Activated T-helper 17 cell treated with anti-CD3 and anti-CD28 coated beads, Interleukin-2, amount 50 U/mL, for 72 hours (primary cell): Measurements from ENCODE around the gene PAQR6. TPM values are rescaled to one million over a fixed set of nuclear protein-coding genes. Genes with fewer than 3 reads are reported as not detected.
A peak's percentile ranks its signal among the peaks of the same experiment; 100 is the strongest.
"Not testable (repeated sequence)": the region's sequence is repeated elsewhere in the genome, so short reads cannot be mapped to it uniquely, and the experiment has no call there.

ENCODE experiments used
- ATAC-seq: fragments of 150-1000 bp; cut with Tn5 transposase; replicated peaks from 2 replicates; pipeline ENCODE4 v1.10.0; 2021; ENCODE audit warnings: mild to moderate bottlenecking, moderate library complexity
- H3K27ac Mint-ChIP-seq: one replicate; pipeline ENCODE4 v1.8.0; 2022; ENCODE audit warnings: mixed read lengths
- H3K27me3 Mint-ChIP-seq: one replicate; pipeline ENCODE4 v1.8.0; 2022; ENCODE audit warnings: mixed read lengths
- H3K36me3 Mint-ChIP-seq: one replicate; pipeline ENCODE4 v1.8.0; 2022; ENCODE audit warnings: low read depth, mild to moderate bottlenecking, mixed read lengths
- H3K4me1 Mint-ChIP-seq: one replicate; pipeline ENCODE4 v1.8.0; 2022; ENCODE audit warnings: mixed read lengths
- H3K4me3 Mint-ChIP-seq: one replicate; pipeline ENCODE4 v1.8.0; 2022; ENCODE audit warnings: mild to moderate bottlenecking, mixed read lengths
- H3K9me3 Mint-ChIP-seq: one replicate; pipeline ENCODE4 v1.8.0; 2022; ENCODE audit warnings: mixed read lengths
- total RNA-seq, 2 donors: library from RNA; stranded (reverse); gene quantifications; one replicate each; pipeline ENCODE4 v1.2.3, GENCODE V29; 2022

The PAQR6 gene
- total RNA-seq, 2 donors from 2014 or later, result 8.0 to 10.9 TPM

- no peak for ATAC-seq
- Mint-ChIP-seq H3K36me3 (peaks cover 68% of the 10 kb centered on the region), H3K27ac (no peak overlapping the region), H3K4me3 (no peak overlapping the region), H3K27me3 (no peaks in the 10 kb centered on the region), H3K9me3 (no peaks in the 10 kb centered on the region), H3K4me1 (peaks cover 8% of the 10 kb centered on the region)
These were observed 17.4 kb downstream of the PAQR6 start for GRCh38 chr1:156230473-156230837.

- Mint-ChIP-seq H3K27me3 (no peaks in the 10 kb centered on the region), H3K4me3 (no peak overlapping the region), H3K27ac (no peak overlapping the region), H3K4me1 (peaks cover 12% of the 10 kb centered on the region), H3K36me3 (peaks cover 67% of the 10 kb centered on the region), H3K9me3 (no peaks in the 10 kb centered on the region)
- no peak for ATAC-seq
These were observed 17.9 kb downstream of the PAQR6 start for GRCh38 chr1:156229809-156230472.

DNA sequence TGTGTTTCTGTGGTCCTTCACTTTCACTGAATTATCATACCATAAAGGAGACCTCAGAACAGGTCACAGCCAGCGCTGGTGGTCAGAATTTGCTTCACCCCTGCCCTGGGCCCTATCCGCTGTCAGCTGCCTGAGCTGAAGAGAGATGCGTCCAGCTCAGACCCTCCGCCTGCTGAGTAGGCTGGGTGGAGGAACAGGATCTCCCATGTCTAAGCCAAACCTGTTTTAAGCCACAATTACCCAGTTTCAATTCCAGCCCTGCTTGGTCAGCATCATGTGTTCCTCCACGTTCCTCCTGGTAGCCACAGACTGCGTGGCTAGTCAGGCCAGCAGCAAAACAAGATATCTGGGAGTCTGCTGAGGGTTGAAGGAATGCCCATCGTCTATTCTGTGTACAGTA lies 19.4 kb downstream of the PAQR6 start:
- H3K4me1 Mint-ChIP-seq, result peaks cover 15% of the 10 kb centered on the region
- peaks cover 62% of the 10 kb centered on the region for H3K36me3 Mint-ChIP-seq
- ATAC-seq, result no peak
- H3K4me3 Mint-ChIP-seq, result no peak overlapping the region
- H3K9me3 Mint-ChIP-seq, result no peaks in the 10 kb centered on the region
- H3K27ac Mint-ChIP-seq, result peak overlapping the region; percentile 25
- H3K27me3 Mint-ChIP-seq, result no peaks in the 10 kb centered on the region

GRCh38 chr1:156226782-156227181 lies 21.1 kb downstream of the PAQR6 start:
- no peaks in the 10 kb centered on the region for H3K9me3 Mint-ChIP-seq

GRCh38 chr1:156226116-156226538 lies 21.7 kb downstream of the PAQR6 start:
- peaks cover 39% of the 10 kb centered on the region for H3K4me1 Mint-ChIP-seq
- peak overlapping the region; percentile 79 for H3K27ac Mint-ChIP-seq
- peaks cover 81% of the 10 kb centered on the region for H3K36me3 Mint-ChIP-seq
- ATAC-seq, result peak; percentile 22
- peak overlapping the region; percentile 50 for H3K4me3 Mint-ChIP-seq
- H3K27me3 Mint-ChIP-seq, result no peaks in the 10 kb centered on the region
- no peaks in the 10 kb centered on the region for H3K9me3 Mint-ChIP-seq

More at GRCh38 chr1:156226782-156227181, 21.1 kb downstream of the PAQR6 start:
- Mint-ChIP-seq H3K27ac (peak overlapping the region; percentile 79), H3K4me1 (peaks cover 32% of the 10 kb centered on the region), H3K4me3 (peak overlapping the region; percentile 50), H3K36me3 (peaks cover 75% of the 10 kb centered on the region), H3K27me3 (no peaks in the 10 kb centered on the region)
- no peak for ATAC-seq

- peaks cover 86% of the 10 kb centered on the region for H3K36me3 Mint-ChIP-seq
- H3K27ac Mint-ChIP-seq, result peak overlapping the region; percentile 65
- no peaks in the 10 kb centered on the region for H3K9me3 Mint-ChIP-seq
- no peaks in the 10 kb centered on the region for H3K27me3 Mint-ChIP-seq
- H3K4me3 Mint-ChIP-seq, result peak overlapping the region; percentile 50
- H3K4me1 Mint-ChIP-seq, result peaks cover 43% of the 10 kb centered on the region
- ATAC-seq, result no peak
These were observed 22.2 kb downstream of the PAQR6 start for GRCh38 chr1:156225677-156226014.

GRCh38 chr1:156221986-156222692 lies 25.7 kb downstream of the PAQR6 start:
- Mint-ChIP-seq H3K36me3 (peaks cover 87% of the 10 kb centered on the region), H3K9me3 (no peaks in the 10 kb centered on the region), H3K4me1 (peaks cover 56% of the 10 kb centered on the region), H3K27ac (peak overlapping the region; percentile 88), H3K27me3 (no peaks in the 10 kb centered on the region), H3K4me3 (peak overlapping the region; percentile 71)
- ATAC-seq, result no peak

- no peaks in the 10 kb centered on the region for H3K9me3 Mint-ChIP-seq
- peaks cover 46% of the 10 kb centered on the region for H3K4me1 Mint-ChIP-seq
- no peaks in the 10 kb centered on the region for H3K27me3 Mint-ChIP-seq
- peak overlapping the region; percentile 88 for H3K27ac Mint-ChIP-seq
- ATAC-seq, result no peak
- H3K36me3 Mint-ChIP-seq, result peaks cover 83% of the 10 kb centered on the region
- H3K4me3 Mint-ChIP-seq, result peak overlapping the region; percentile 71
These were observed 27.6 kb downstream of the PAQR6 start for GRCh38 chr1:156220226-156220625.

DNA sequence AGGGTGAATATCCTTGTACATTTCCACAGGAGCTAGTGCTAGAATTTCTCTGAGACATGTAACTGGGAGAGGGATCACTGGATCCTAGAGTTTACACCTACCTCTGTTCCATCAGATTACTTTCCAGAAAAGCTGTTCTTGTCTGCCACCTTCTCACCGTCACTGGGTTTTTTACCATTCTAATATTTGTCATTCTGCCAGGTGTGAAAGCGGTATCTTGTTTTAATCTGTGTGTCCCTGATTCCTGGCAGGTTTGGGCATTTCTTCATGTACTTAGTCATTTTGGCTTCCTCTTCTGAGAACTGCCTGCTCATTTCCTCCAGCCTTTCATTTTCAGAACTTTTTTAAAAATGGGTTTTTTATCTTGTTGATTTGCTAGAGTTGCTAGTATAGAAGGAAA lies 30.0 kb downstream of the PAQR6 start:
- ATAC-seq, result peak; percentile 54
- Mint-ChIP-seq H3K4me3 (peak overlapping the region; percentile 81), H3K4me1 (peaks cover 40% of the 10 kb centered on the region), H3K9me3 (no peaks in the 10 kb centered on the region), H3K27ac (peak overlapping the region; percentile 95), H3K36me3 (peaks cover 88% of the 10 kb centered on the region), H3K27me3 (no peaks in the 10 kb centered on the region)

DNA sequence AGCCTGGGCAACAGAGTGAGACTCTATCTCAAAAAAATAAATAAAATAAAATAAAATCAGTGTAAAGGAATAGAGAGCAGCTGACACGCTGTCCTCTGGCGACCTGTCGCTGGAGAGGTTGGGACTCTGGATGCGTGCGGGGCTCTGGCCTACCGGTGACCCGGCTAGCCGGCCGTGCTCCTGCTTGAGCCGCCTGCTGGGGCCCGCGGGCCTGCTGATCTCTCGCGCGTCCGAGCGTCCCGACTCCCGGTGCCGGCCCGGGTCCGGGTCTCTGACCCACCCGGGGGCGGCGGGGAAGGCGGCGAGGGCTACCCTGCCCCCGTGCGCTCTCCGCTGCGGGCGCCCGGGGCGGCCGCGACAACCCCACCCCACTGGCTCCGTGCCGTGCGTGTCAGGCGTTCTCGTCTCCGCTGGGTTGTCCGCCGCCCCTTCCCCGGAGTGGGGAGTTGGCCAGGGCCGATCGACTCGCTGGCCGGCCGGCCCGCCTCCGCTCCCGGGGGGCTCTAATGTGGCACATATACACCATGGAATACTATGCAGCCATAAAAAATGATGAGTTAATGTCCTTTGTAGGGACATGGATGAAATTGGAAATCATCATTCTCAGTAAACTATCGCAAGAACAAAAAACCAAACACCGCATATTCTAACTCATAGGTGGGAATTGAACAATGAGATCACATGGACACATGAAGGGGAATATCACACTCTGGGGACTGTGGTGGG lies 31.3 kb downstream of the PAQR6 start:
- Mint-ChIP-seq H3K4me3 (peak overlapping the region; percentile 84), H3K27ac (peak overlapping the region; percentile 95), H3K4me1 (peaks cover 27% of the 10 kb centered on the region), H3K36me3 (peaks cover 88% of the 10 kb centered on the region)
- H3K9me3 Mint-ChIP-seq, H3K27me3 Mint-ChIP-seq, ATAC-seq: not testable (repeated sequence)

DNA sequence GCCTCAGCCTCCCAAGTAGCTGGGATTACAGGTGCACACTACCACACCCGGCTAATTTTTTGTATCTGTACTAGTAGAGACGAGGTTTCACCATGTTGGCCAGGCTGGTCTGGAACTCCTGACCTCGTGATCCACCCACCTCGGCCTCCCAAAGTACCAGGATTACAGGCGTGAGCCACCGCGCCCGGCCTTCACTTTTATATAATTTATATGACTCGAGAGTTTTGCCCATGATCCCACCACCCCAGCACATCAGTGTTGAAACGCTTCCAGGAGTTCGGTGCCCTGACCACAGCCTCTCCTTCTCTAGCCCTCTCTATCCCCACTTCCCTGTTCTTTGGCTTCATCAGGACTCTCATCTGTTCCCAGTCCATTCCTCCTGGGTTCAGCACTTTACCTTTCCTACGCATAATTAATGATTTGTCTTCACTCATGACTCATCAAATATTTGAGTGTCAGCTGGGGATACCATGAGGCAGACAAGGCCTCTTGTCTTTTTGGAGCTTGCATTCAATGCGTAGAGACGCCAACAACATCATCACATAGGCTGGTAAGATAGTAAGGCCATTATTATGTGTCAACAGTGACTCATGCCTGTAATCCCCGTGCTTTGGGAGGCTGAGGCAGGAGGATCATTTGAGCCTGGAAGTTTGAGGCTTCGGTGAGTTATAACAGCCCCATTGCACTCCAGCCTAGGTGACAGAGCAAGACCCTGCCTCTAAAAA lies 33.7 kb downstream of the PAQR6 start:
- peak; percentile 15 for ATAC-seq
- H3K9me3 Mint-ChIP-seq, result no peaks in the 10 kb centered on the region
- peaks cover 87% of the 10 kb centered on the region for H3K36me3 Mint-ChIP-seq
- peak overlapping the region; percentile 84 for H3K4me3 Mint-ChIP-seq
- peaks cover 15% of the 10 kb centered on the region for H3K4me1 Mint-ChIP-seq
- no peaks in the 10 kb centered on the region for H3K27me3 Mint-ChIP-seq
- H3K27ac Mint-ChIP-seq, result peak overlapping the region; percentile 92

GRCh38 chr1:156213644-156213966 lies 34.3 kb downstream of the PAQR6 start:
- H3K27ac Mint-ChIP-seq, result peak overlapping the region; percentile 92
- peak overlapping the region; percentile 84 for H3K4me3 Mint-ChIP-seq
- no peak for ATAC-seq
- H3K27me3 Mint-ChIP-seq, result no peaks in the 10 kb centered on the region
- H3K9me3 Mint-ChIP-seq, result no peaks in the 10 kb centered on the region
- H3K36me3 Mint-ChIP-seq, result peaks cover 90% of the 10 kb centered on the region
- peaks cover 14% of the 10 kb centered on the region for H3K4me1 Mint-ChIP-seq

GRCh38 chr1:156212833-156213643 lies 34.8 kb downstream of the PAQR6 start, which contains the start of gene PMF1:
TSS of gene PMF1 (plus strand) at chr1:156213007. CDS start at chr1:156213016, 9 bp downstream.
- peaks cover 11% of the 10 kb centered on the region for H3K4me1 Mint-ChIP-seq
- H3K36me3 Mint-ChIP-seq, result peaks cover 91% of the 10 kb centered on the region
- H3K27ac Mint-ChIP-seq, result peak within 1 kb of the TSS; percentile 92
- no peaks in the 10 kb centered on the region for H3K27me3 Mint-ChIP-seq
- no peaks in the 10 kb centered on the region for H3K9me3 Mint-ChIP-seq
- ATAC-seq, result peak; percentile 91
- H3K4me3 Mint-ChIP-seq, result peak within 1 kb of the TSS; percentile 84
